GM23338 (cell line): ENCODE measurements around the gene MOSMO.
"Not testable (repeated sequence)": the region's sequence is repeated elsewhere in the genome, so short reads cannot be mapped to it uniquely, and the experiment has no call there.

Source experiments
- CREB1 ChIP-seq: fragments of 250-450 bp; sonication (Bioruptor Pico); IDR thresholded peaks from 2 replicates; pipeline ENCODE4 v1.5.0; 2020; ENCODE audit warnings: low read depth, mild to moderate bottlenecking, moderate library complexity
- ZNF331 ChIP-seq: fragments of 250-450 bp; sonication (Bioruptor Pico); IDR thresholded peaks from 2 replicates; pipeline ENCODE4 v1.5.0; 2020; ENCODE audit warnings: low read depth, mild to moderate bottlenecking, moderate library complexity
- TF ChIP-seq, protein P1 (sequence below), 2 experiments: fragments of 200-600 bp in 1 of 2; sonication (generic) in 1 of 2; conservative IDR thresholded peaks; 2 replicates each; pipeline versions ENCODE4 v1.5.1 to v1.6.1; 2016 to 2017; ENCODE audit warnings: antibody characterized with exemption in 2 of 2, low read depth in 2 of 2, mild to moderate bottlenecking in 2 of 2, moderate library complexity in 1 of 2
- TF ChIP-seq, protein P2 (sequence below): IDR thresholded peaks from one replicate; pipeline ENCODE4 v1.6.1; 2018; ENCODE audit warnings: antibody characterized with exemption; ENCODE audit not compliant: unreplicated experiment

DNA sequence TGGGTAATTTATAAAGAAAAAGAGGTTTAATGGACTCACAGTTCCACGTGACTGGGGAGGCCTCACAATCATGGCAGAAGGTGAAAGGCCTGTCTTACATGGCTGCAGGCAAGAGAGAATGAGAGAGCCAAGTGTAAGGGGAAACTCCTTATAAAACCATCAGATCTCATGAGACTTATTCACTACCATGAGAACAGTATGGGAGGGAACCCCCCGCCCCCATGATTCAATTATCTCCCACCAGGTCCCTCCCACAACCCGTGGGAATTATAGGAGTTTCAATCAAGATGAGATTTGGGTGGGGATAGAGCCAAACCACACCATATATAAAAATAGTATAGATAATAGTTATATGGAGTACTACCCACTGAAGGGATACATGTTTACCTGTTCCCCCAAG, 36.0 kb downstream of the MOSMO start:
- TF ChIP-seq, protein P1, sequence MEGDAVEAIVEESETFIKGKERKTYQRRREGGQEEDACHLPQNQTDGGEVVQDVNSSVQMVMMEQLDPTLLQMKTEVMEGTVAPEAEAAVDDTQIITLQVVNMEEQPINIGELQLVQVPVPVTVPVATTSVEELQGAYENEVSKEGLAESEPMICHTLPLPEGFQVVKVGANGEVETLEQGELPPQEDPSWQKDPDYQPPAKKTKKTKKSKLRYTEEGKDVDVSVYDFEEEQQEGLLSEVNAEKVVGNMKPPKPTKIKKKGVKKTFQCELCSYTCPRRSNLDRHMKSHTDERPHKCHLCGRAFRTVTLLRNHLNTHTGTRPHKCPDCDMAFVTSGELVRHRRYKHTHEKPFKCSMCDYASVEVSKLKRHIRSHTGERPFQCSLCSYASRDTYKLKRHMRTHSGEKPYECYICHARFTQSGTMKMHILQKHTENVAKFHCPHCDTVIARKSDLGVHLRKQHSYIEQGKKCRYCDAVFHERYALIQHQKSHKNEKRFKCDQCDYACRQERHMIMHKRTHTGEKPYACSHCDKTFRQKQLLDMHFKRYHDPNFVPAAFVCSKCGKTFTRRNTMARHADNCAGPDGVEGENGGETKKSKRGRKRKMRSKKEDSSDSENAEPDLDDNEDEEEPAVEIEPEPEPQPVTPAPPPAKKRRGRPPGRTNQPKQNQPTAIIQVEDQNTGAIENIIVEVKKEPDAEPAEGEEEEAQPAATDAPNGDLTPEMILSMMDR (conservative IDR thresholded peaks at IDR 0.05; ENCODE audit: low read depth in 2 of 2), result not testable (repeated sequence)
- TF ChIP-seq, protein P2, sequence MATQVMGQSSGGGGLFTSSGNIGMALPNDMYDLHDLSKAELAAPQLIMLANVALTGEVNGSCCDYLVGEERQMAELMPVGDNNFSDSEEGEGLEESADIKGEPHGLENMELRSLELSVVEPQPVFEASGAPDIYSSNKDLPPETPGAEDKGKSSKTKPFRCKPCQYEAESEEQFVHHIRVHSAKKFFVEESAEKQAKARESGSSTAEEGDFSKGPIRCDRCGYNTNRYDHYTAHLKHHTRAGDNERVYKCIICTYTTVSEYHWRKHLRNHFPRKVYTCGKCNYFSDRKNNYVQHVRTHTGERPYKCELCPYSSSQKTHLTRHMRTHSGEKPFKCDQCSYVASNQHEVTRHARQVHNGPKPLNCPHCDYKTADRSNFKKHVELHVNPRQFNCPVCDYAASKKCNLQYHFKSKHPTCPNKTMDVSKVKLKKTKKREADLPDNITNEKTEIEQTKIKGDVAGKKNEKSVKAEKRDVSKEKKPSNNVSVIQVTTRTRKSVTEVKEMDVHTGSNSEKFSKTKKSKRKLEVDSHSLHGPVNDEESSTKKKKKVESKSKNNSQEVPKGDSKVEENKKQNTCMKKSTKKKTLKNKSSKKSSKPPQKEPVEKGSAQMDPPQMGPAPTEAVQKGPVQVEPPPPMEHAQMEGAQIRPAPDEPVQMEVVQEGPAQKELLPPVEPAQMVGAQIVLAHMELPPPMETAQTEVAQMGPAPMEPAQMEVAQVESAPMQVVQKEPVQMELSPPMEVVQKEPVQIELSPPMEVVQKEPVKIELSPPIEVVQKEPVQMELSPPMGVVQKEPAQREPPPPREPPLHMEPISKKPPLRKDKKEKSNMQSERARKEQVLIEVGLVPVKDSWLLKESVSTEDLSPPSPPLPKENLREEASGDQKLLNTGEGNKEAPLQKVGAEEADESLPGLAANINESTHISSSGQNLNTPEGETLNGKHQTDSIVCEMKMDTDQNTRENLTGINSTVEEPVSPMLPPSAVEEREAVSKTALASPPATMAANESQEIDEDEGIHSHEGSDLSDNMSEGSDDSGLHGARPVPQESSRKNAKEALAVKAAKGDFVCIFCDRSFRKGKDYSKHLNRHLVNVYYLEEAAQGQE, result not testable (repeated sequence)
- TF ChIP-seq CREB1 (CRISPR knock-in tag); ZNF331: not testable (repeated sequence)
